SU-DHL-6 (cell line): ENCODE data around the gene PDCD1.
"Not testable (repeated sequence)": the region's sequence is repeated elsewhere in the genome, so short reads cannot be mapped to it uniquely, and the experiment has no call there.

Source experiments
- H2AFZ ChIP-seq: fragments of 200-600 bp; sonication (generic); 2 replicates; pipeline ENCODE4 v1.6.1; 2014; ENCODE audit warnings: low read depth, mild to moderate bottlenecking, moderate library complexity, mixed read lengths, antibody characterized with exemption, low read length; ENCODE audit not compliant: severe bottlenecking
- H3F3A ChIP-seq: fragments of 200-600 bp; shearing (Covaris generic); 2 replicates; pipeline ENCODE4 v1.6.0; 2016; ENCODE audit warnings: antibody characterized with exemption, mild to moderate bottlenecking; ENCODE audit not compliant: insufficient read depth
- H3K27ac ChIP-seq: fragments of 200-600 bp; sonication (generic); 2 replicates; pipeline ENCODE4 v1.5.1; 2016; ENCODE audit warnings: low read depth, mild to moderate bottlenecking, low read length, moderate library complexity, mixed read lengths
- H3K27me3 ChIP-seq: fragments of 200-600 bp; sonication (generic), shearing (Covaris generic); 2 replicates; pipeline ENCODE4 v1.6.0; 2014; ENCODE audit warnings: mild to moderate bottlenecking, low read length
- H3K36me3 ChIP-seq: fragments of 200-600 bp; sonication (generic); 2 replicates; pipeline ENCODE4 v1.6.1; 2014; ENCODE audit warnings: mild to moderate bottlenecking, low read length, mixed read lengths
- H3K4me2 ChIP-seq: fragments of 300-600, 200-600 bp; shearing (Covaris generic), sonication (generic); 2 replicates; pipeline ENCODE4 v1.6.0; 2014; ENCODE audit warnings: low read length, low read depth, mild to moderate bottlenecking; ENCODE audit not compliant: poor library complexity, severe bottlenecking
- H3K4me3 ChIP-seq: fragments of 200-600 bp; sonication (generic); 2 replicates; pipeline ENCODE4 v1.5.1; 2014; ENCODE audit warnings: antibody characterized with exemption, low read length, mild to moderate bottlenecking, mixed read lengths; ENCODE audit not compliant: insufficient read depth, poor library complexity, severe bottlenecking
- H3K79me2 ChIP-seq: fragments of 200-600 bp; sonication (generic); 2 replicates; pipeline ENCODE4 v1.6.1; 2014; ENCODE audit warnings: mild to moderate bottlenecking, low read length, moderate library complexity; ENCODE audit not compliant: insufficient read depth
- H3K9ac ChIP-seq: fragments of 200-600 bp; sonication (generic); 2 replicates; pipeline ENCODE4 v1.7.0; 2014; ENCODE audit warnings: mild to moderate bottlenecking, low read length
- H3K9me2 ChIP-seq: fragments of 200-600 bp; sonication (generic); replicated peaks from 2 replicates; pipeline ENCODE4 v1.6.1; 2014; ENCODE audit warnings: low read length; ENCODE audit not compliant: insufficient read depth
- H3K9me3 ChIP-seq: fragments of 200-600 bp; sonication (generic); 2 replicates; pipeline ENCODE4 v1.6.1; 2014; ENCODE audit warnings: low read length, mixed read lengths; ENCODE audit not compliant: insufficient read depth
- H4K20me1 ChIP-seq: fragments of 200-600 bp; sonication (generic); 2 replicates; pipeline ENCODE4 v1.6.1; 2014; ENCODE audit warnings: low read depth, mild to moderate bottlenecking, antibody characterized with exemption, low read length, moderate library complexity, mixed read lengths
- CTCF ChIP-seq: fragments of 200-600 bp; sonication (generic); IDR thresholded peaks from one replicate; pipeline ENCODE4 v1.5.1; 2017; ENCODE audit warnings: antibody characterized with exemption, mild to moderate bottlenecking, low read length, moderate library complexity; ENCODE audit not compliant: insufficient read depth, poor library complexity, severe bottlenecking
- EZH2phosphoT487 ChIP-seq: fragments of 200-600 bp; sonication (generic), shearing (Covaris generic); conservative IDR thresholded peaks from 2 replicates; pipeline ENCODE4 v1.6.1; 2018; ENCODE audit warnings: mild to moderate bottlenecking, antibody characterized with exemption, low read length, moderate library complexity, mixed read lengths

The PDCD1 gene

GRCh38 chr2:241858206-241859016 is at the start of gene PDCD1:
TSS of gene PDCD1 (minus strand) at chr2:241858894. CDS start at chr2:241858838, 56 bp downstream.
- Histone ChIP-seq H2AFZ (no peak within 1 kb of the TSS), H3K4me3 (no peak within 1 kb of the TSS), H3K27ac (no peak within 1 kb of the TSS), H3K9me3 (no peaks in the 10 kb centered on the region), H3K4me2 (peak within 1 kb of the TSS; percentile 17), H3K36me3 (no peaks in the 10 kb centered on the region), H3K9me2 (no peaks in the 10 kb centered on the region), H4K20me1 (no peaks in the 10 kb centered on the region), H3K79me2 (no peaks in the 10 kb centered on the region), H3K9ac (no peak within 1 kb of the TSS), H3K27me3 (no peaks in the 10 kb centered on the region), H3F3A (no peaks in the 10 kb centered on the region)
- no peak for TF ChIP-seq CTCF
- no peak for TF ChIP-seq EZH2phosphoT487

GRCh38 chr2:241907831-241908230 is 49.1 kb upstream of the PDCD1 start:
- H3K27ac ChIP-seq, H3K9ac ChIP-seq, H3K27me3 ChIP-seq, H4K20me1 ChIP-seq, H3K9me3 ChIP-seq, H3K79me2 ChIP-seq, H3K9me2 ChIP-seq, H2AFZ ChIP-seq, H3K36me3 ChIP-seq, H3K4me2 ChIP-seq, H3F3A ChIP-seq, H3K4me3 ChIP-seq: not testable (repeated sequence)

GRCh38 chr2:241906826-241907570 is 48.3 kb upstream of the PDCD1 start:
- H3K9me3 ChIP-seq = no peaks in the 10 kb centered on the region
- H3K27me3 ChIP-seq = no peaks in the 10 kb centered on the region
- no peaks in the 10 kb centered on the region for H3K9me2 ChIP-seq
- H3K9ac ChIP-seq = no peak overlapping the region
- TF ChIP-seq CTCF = no peak
- no peak for TF ChIP-seq EZH2phosphoT487
- H3K4me3 ChIP-seq = no peak overlapping the region
- H3K4me2 ChIP-seq = no peak overlapping the region
- H3K79me2 ChIP-seq = no peaks in the 10 kb centered on the region
- H3K36me3 ChIP-seq = no peaks in the 10 kb centered on the region
- H3F3A ChIP-seq = no peaks in the 10 kb centered on the region
- no peaks in the 10 kb centered on the region for H4K20me1 ChIP-seq
- H3K27ac ChIP-seq = no peak overlapping the region
- H2AFZ ChIP-seq = no peak overlapping the region

GRCh38 chr2:241906378-241906770 is 47.7 kb upstream of the PDCD1 start:
- not testable (repeated sequence) for H3K9me2 ChIP-seq, H3K27ac ChIP-seq, H3F3A ChIP-seq, H3K27me3 ChIP-seq, H3K9me3 ChIP-seq, H3K36me3 ChIP-seq, H4K20me1 ChIP-seq, H3K4me2 ChIP-seq, H3K4me3 ChIP-seq, H3K9ac ChIP-seq, H3K79me2 ChIP-seq, H2AFZ ChIP-seq
